EL (cell line): ENCODE data around the gene SPATC1L.
"Not testable (repeated sequence)": the region's sequence is repeated elsewhere in the genome, so short reads cannot be mapped to it uniquely, and the experiment has no call there.

ENCODE experiments used
- DNase-seq: peaks from one replicate; pipeline ENCODE4 v3.0.0-alpha.2; 2016

The SPATC1L gene

GRCh38 chr21:46183910-46184624 lies at the start of gene SPATC1L:
Gene SPATC1L, minus strand, starts transcription at chr21:46184459. Its CDS starts 1,643 bp downstream, at chr21:46182816.
- DNase-seq: peak; percentile 58

- DNase-seq: no peak
These were observed 45.6 kb upstream of the SPATC1L start for GRCh38 chr21:46229923-46230260.

DNA sequence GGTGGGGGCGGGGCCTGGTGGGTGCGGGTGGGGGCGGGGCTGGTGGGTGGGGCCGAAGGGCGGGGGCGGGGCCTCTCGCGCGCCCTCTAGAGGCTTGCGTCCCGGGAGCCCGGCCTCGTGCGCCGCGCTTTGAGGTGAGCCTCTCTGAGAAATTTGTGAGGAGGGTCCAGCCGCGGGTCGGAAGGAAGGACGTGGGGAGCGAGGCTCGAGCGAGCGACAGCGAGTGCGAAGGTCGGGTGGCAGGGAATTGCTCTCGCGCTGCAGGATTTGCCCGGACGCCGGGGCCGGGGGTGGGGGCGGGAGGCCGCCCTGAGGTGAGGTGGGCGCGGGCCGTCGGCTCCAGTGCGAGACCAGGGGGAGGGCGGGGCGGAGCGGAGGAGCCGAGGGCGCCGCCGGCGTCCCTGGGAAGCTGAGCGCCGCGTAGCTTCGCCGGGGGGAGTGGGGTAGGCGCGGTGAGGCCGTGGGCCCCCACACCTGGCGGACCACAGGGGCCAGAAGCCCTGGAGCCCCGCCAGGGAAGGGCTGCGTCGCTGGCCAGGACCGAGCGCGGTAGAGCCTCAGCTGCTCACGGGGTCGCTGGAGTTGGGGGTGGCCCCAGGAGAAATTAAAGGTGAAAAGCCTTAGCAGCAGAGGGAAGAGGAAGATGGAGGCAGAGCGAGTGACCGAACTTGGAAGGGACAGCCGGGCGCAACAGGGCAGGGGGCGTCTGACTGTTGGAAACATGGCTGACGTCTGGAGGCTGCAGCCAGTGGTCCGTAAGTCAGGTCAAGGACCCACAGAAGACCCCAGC lies 45.1 kb upstream of the SPATC1L start:
- DNase-seq: peak; percentile 37

DNA sequence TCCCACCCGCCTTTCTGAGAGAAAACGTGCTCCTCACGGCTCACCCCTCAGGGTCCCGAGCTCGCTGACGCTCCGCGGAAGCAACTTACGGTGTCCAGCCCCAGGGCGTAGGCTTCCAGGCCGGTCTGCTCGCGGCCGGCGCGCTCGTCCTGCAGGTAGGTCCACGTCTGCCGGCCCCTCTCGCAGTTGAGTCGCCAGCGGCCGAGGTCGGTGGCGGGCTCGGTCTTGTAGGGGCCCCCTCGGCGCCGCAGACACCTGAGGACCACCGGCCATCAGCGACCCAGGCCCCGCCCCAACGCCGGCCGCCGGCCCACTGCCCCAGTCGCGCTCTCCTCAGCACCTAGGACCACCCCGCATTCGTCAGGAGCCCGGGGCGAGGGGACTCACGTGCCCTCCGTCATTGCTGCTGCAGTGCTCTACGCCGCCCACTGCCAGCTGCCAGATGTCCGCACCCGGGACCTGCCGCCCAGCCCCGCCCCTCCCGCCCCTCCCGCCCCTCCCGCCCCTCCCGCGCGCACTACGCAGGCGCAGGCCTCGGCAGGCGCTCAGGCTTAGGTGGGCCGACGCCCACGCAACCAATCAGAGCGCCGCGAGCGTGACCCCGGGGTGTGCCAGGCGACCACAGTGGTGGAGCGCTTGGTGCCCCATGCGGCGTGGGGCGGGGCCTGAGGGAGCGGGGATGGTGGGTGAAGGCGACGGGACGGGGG lies 44.2 kb upstream of the SPATC1L start, which contains the start of gene LSS:
Gene LSS (minus strand): TSS at position 430 of the 707 bp plus-strand sequence. CDS start 29 bp downstream, at position 401.
- peak; percentile 98 for DNase-seq

DNA sequence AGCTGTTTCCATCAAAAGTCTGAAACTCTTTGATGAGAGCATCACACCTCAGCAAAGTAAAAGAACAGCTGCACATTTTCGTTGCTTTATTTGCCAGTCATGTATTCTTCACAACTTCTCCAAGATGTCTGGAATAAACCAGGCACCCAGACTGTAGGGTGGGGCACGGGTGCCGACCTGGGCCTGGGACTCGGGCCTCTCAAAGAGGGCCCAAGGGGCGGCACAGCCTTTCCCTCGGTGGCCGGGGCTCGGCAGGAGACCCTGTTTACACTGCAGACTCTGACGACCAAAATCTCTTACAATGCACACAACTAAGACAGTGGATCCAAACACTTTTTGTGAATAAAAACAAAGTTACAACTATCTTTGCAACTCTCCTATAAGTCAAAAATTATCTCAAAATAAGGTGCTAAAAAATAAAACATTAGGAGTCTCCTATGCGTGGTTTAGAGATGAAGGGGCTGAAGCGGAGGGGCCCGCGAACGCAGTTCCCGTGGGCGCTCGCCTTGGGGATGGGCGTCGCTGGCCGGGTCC lies 43.6 kb upstream of the SPATC1L start:
- DNase-seq: no peak

GRCh38 chr21:46226920-46227599 lies 42.8 kb upstream of the SPATC1L start:
- peak; percentile 50 for DNase-seq

DNA sequence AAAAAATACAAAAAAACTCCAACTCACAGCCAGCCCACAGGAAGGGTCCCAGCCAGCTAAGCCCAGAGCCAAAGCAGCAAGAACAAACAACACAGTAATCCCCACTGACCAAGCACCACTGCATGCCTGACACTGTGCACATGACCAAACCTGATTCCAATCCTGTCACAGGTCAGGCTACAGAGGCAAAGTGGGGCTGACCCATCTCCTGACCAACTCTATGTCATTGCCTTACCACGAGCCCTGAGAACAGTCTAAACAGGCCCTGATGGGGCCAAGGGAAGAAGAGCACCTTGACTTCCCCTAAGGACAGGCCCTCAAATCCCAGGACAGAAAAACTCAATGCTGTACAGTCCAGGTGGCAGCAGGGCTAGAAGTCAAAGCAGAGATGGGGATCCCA lies 41.9 kb upstream of the SPATC1L start:
- DNase-seq: no peak

DNA sequence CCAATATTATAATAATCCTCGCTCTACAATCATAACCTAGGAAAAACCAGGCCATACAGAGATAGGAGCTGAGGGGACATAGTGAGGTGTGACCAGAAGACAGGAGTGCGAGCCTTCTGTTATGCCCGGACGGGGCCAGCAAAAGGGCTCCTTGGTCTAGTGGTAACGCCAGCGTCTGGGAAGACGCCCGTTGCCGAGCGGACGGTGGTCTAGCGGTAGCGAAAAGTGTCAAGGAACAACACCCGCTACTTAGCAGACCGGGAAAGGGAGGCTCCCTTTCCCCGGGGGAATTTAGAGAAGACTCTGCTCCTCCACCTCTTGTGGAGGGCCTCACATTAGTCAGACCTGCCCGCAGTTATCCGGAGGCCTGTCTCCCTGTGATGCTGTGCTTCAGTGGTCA lies 39.4 kb upstream of the SPATC1L start:
- DNase-seq: not testable (repeated sequence)

- DNase-seq: no peak
These were observed 39.0 kb upstream of the SPATC1L start for GRCh38 chr21:46223217-46223616.

DNA sequence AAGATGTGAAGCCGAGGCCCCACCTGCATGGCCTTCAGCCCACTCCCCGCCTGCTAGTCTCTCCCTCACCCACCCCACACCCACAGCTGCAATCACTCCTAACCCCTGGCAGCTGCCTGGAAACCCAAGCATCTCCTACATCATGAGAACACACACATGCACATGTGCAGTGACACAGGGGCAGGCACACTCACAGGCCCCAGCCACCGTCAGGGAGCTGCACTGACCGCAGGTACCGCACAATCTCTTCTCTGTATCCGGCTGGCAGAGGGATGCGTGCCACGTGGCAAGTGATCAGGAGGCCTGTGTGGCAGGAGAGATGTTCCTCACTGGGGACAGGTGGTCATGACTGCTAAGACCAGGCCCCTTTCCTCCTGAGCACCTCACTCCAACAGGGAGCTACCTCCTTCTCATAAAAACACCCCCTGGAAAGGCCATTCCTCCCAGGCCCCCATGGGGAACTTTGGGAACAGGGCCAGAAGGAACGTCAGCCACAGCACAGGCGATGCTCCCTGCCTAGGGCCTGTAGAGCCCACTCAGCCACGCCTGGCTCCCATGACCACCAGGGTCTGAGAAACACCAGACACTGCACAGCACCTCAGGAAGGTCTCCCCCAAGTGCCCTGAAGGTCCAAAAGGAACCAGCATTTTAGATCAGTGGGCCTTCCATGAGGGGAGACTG lies 38.3 kb upstream of the SPATC1L start:
- no peak for DNase-seq

- DNase-seq: no peak
These were observed 37.6 kb upstream of the SPATC1L start for GRCh38 chr21:46221664-46222435.

DNA sequence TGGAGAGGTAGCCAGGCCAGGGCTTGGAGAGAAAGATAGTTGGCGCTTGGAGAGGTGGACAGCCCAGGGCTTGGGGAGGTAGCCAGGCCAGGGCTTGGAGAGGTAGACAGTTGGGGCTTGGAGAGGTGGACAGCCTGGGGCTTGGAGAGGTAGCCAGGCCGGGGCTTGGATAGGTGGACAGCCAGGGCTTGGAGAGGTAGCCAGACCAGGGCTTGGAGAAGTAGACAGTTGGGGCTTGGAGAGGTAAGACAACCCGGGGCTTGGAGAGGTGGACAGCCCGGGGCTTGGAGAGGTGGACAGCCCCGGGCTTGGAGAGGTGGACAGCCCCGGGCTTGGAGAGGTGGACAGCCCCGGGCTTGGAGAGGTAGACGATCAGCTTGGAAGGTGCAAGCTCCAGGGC lies 36.6 kb upstream of the SPATC1L start:
- no peak for DNase-seq

- no peak for DNase-seq
These were observed 36.1 kb upstream of the SPATC1L start for GRCh38 chr21:46220275-46220810.

DNA sequence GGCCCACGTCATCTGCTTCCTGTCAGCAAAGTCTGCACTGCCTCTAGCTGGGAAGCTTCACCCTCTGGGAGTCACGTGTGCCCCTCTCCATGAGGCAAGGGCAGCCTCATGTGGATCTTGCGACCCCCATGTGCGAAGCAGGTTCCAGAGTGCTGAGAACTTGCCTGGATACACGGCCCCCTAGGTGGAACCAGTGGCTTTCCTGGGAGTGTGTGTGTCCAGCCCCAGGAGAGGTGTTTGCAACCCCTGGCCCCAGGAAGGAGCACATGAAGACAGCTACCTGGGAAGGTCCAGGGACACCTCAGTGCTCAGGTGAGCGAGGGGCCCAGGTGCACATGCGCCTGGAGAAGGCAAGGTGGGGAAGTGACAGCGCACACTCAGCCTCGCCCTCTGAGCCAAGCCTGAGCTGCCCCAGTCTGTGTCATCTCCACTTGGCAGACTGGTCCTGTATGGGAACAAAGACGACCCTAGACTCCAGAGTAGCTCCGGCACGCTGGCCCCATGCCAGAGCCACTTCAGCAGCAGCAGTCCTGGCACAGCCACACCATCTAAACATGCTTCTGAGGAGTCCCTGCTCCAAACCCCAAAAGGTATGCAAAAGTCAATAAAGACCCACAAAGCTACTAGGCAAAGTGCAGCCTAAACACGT lies 35.5 kb upstream of the SPATC1L start:
- DNase-seq: no peak

GRCh38 chr21:46218906-46219590 lies 34.8 kb upstream of the SPATC1L start:
- DNase-seq: no peak

DNA sequence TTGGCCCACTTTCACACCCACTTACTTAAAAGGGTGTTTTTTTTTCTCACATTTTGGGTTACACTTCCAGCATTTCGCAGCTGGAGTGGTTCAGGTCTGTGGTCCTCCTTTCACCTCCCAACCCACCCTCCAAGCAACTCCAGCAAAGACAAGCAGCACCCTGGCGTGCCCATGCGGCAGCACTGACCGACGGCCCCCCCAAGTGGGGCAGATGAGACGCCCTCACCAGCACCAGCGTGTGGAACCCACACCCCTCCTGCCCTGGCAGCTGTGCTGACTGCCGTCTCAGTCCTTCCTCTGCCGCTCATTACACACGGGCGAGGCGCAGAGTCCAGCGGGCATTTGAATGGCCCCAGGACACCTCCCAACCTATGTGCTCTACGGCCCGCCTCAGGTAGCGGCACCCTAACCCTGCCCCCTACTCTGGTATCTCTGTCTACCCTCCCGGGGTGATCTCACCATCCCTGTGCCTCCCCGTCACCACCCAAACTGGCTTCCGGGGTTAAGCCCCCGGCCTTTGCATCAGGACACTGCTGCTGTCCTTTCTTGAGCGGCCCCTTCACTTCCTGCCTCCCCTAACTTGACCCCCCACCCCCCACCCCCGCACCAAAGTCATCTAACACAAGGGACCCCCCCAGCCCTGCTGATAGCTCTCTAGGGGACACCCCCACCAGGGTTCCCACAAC lies 33.4 kb upstream of the SPATC1L start:
- no peak for DNase-seq

DNA sequence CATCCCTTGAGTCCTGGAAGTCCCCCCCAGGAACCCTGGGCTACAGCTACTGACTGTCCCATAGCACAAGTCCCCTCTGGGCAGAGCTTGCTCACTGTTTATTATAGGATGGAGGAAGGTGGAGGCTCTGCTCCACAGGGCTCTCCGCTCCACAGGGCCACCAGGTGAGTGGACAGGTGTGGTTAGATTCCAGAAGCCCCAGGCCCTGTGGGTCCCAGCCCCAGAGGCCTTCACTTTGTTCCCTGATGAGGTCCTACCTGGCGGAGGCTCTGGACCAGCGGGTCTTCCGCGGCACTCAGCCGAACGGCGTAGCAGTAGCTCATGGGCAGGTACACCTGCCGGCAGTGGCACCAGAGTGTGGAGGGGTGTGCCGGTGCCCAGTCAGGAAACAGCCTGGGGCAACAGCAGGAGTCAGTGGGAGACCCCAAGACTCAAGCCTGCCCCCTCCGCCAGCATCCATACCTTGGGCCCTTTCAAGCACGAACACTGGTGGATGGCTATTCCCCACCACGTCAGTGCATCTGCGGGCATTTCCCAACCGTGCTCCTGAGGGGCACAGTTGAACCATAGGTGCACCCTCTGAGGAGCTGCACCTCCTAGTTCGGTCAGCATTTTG lies 32.0 kb upstream of the SPATC1L start:
- no peak for DNase-seq

GRCh38 chr21:46215436-46216131 lies 31.3 kb upstream of the SPATC1L start:
- DNase-seq: no peak
